Amniotic epithelial cell (primary cell): ENCODE measurements around the gene ADSL.

Source experiments
- DNase-seq: peaks from one replicate; pipeline ENCODE4 v3.0.0-alpha.2; 2010; ENCODE audit warnings: low read depth

Gene ADSL

DNA sequence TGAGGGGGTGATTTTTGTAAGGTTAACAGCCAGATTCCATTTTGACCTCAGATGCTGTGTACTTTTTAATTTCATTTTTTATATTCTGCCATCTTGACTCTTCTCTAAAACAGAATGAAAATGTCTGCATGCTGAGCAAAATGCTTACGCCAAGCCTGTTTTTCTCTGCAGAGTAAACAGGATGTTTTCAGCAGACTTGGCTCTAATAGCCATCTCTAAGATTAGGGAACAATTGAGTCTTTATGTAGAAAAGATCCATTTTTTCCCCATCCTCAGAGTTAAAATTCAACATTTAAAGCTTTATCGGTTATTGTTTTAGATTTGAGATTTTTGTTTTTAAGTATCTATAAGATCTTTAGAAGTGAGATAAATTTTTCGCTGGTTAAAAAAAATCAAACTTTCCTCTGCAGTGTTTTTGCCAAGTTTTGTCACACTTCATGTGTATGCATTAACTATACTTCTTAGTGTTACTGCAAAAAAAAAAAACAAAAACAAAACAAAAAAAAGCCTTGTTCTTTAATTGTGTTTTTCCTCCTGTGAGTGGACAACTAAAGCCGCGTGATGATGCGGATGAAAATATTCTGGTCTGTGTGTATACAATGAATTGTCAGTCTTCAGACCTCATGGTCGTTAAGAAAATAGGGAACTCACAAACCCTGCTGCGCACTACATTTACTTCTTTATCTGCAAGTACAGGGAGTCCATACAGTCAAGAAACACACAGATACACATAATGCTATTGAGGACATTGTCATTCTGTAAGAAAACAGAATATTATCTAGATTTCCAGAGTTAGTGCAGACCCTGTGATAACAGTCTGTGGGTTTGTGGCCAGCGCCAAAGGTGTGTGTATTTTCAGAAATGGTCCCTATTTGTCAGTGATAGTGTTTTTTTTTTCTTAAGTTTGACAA, 17.5 kb upstream of the ADSL start:
- DNase-seq, result no peak

GRCh38 chr22:40329466-40329865, 16.8 kb upstream of the ADSL start:
- no peak for DNase-seq

DNA sequence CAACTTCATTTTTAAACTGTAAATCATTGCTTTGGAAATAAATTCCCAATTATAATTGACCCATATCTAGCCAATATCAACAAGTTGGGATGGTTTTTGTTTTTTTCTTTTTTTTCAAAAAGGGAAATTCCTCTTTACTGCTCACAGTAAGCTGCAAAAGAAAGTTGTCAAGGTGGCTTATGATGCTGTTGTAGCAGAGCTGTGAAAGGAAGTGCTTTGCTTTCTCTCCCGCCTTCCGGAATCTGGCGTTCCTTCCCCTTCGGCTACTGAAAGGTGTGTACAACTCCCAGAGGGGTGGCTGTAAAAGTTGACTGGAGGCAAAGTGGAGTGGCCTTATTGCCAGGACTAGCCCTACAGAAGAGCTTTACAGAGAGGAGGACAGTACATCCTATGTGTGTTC, 16.2 kb upstream of the ADSL start:
- no peak for DNase-seq

DNA sequence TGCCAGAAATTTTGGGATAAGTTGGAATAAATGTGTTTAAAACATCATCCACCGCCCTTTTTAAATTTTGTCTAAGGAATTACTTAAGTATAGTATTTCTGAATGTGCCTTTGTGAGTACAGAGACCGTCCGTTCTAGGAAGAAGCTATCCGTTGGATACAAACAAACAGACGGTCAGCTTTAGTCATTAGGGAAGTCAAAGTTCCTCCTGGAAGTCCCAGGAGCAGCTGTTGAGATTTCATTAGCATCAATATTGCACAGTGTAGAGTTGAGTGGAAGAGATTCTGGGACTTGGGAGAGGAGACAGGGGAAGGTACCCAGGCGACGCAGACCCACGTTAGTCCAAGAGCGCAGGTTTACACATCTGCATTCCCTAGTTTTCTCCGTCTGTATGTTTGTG, 15.7 kb upstream of the ADSL start:
- DNase-seq, result no peak

DNA sequence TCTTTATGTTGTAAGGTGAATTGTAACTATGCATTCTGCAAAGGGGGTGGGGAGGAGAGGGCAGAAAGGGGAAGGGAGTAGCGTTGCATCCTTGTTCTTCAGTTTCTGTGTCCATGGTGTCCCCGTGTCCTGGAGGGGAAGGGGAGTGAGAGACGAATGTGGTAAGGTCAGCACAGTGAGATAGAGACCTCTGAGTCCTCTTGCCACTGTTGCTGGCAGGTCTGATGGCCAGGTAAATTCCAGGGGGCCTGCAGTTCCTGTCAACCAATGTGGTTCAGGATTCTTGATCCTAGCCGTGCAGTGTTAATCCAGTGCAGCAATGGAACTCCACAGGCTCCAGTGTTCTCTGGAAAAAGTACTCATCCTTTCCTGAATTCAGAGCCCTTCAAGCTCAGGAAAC, 14.6 kb upstream of the ADSL start:
- no peak for DNase-seq

- DNase-seq, result peak; percentile 88
Observed at GRCh38 chr22:40332319-40332781, 13.9 kb upstream of the ADSL start.

GRCh38 chr22:40334060-40334459, 12.2 kb upstream of the ADSL start:
- DNase-seq, result no peak

DNA sequence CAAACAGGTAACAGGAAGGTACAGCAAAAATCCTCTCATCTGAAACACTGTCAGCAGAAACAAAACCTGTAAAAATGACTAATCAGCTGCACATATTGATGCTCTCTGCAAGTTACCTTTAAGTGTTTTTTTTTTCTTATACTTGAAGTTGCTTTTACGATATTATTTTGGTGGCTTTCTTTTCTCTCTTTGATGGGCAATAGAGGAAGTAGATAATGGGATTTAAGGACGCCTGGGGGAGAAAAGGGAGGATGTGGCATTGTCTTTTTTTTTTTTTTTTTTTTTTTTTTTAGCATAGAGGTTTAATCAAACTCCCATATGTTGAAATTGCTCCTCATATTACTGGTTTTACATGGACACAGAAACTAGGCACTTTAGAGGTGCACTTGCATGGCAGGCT, 11.4 kb upstream of the ADSL start:
- DNase-seq, result no peak

GRCh38 chr22:40335358-40335757, 10.9 kb upstream of the ADSL start:
- no peak for DNase-seq

GRCh38 chr22:40340044-40340443, 6.3 kb upstream of the ADSL start:
- no peak for DNase-seq

- DNase-seq, result no peak
Observed at GRCh38 chr22:40341604-40342003, 4.7 kb upstream of the ADSL start.

DNA sequence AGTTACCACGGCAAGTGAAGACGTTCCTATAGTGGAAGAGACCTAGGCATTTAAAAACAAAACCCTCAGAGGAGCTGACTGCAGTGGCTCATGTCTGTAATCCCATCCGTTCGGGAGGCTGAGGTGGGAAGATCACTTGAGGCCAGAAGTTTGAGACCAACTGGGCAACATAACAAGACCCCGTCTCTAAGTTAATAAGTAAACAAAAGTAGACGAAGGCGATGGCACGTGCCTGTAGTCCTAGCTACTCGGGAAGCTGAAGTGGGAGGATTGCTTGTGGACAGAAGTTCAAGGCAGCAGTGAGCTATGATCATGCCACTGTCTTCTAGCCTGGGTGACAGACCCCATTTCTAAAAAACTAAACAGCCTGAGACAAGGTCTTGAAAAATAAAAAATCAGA, 3.8 kb upstream of the ADSL start:
- no peak for DNase-seq

DNA sequence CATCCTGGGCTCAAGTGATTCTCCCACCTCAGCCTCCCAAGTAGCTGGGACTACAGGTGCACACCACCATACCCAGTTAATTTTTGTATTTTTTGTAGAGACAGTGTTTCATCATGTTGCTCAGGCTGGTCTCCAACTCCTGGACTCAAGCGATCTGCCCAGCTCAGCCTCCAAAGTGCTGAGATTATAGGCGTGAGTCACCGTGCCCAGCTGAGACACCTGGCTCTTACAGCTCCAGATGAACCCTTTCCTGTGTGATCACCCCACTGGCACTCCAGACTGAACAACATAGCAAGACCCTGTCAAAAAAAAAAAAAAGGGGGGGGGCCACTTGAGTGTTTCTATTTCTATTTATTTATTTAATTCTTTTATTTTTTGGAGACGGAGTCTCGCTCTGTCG, 1.0 kb upstream of the ADSL start:
- DNase-seq, result peak; percentile 62

- DNase-seq, result no peak
Observed at GRCh38 chr22:40345815-40346184, 500 bp upstream of the ADSL start.

DNA sequence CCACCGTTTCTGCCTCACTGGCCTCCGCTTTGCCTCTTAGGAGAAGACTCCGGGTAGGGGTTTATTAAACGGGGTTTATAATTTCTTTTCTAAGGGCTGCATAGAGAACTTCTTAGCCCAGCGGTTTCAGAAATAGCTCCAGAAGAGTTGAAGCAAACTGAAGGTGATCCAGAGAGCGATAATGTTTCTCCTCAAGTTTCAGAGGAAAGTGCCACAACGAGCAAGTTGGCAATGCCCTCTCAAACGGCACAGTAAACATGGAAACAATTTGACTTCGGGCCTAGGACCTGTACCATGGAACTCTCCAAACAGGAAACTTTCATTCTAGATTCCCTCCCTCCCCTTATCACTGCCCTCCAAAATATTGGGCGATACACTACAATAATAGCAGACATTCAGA, 1.0 kb downstream of the ADSL start:
- no peak for DNase-seq

DNA sequence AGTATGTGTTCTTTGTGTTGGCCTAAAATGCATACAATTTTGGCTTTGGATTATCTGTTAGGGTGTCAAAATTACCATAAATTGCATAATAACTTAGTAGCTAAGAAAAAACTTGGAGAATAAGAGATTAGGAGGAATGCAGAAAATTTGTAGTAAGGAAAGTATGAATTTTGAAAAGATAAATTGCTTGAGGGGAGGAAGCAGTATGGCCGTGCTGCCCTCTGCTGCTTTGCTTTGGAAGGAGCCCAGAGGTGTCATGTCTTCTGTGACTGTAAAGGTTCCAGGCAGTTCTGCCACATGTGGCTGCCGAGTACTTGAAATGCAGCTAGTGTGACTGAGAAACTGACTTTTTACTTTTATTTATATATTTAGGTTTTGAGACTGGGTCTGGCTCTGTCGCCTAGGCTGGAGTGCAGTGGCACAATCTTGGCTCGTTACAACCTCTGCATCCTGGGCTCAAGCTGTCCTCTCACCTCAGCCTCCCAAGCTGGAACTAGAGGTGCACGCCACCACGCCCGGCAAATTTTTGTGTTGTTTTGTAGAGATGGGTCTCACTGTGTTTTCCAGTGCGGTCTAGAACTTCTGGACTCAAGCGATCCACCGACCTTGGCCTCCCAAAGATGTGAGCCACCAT, 1.8 kb downstream of the ADSL start:
- peak; percentile 56 for DNase-seq

DNA sequence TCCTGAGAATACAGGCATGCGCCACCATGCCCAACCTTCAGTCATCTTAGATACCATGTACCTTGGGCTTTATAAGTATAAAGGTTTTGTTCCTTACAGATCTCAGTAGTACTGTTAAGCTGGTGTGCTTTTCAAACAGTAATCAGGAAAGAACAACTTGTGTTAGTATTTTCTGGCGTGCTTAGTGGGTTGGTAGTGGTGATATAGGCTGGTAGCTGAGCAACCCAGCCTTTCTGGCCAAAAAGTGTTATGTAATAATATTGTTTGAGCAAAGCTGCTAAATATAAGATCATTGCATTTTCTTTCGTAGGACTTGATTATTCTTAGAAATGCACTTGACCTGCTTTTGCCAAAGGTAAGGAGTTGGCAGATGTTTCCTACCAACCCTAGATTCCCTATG, 6.5 kb downstream of the ADSL start:
- DNase-seq, result no peak

GRCh38 chr22:40361100-40361499, 14.8 kb downstream of the ADSL start:
- no peak for DNase-seq

DNA sequence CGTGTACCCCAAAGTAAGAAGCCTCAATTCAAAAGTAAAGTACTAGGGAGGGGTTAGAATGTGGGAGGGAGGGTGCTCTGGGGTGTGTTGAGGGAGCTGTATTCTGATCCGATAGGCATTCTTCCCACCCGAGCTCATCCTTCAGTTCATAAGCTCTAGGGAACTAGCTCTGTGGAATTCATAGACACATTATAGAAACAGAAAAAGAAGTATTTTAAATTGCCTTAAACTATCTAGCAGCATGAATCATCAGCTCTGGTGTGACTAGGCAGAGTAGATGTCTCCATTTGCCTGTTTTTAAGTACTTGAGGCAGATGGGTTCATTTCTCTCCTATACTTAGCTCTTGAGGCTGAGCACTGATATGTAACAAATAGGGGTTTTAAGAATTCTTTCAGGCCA, 16.8 kb downstream of the ADSL start:
- DNase-seq, result peak; percentile 27

GRCh38 chr22:40364431-40364830, 18.1 kb downstream of the ADSL start:
- DNase-seq, result no peak

- no peak for DNase-seq
Observed at GRCh38 chr22:40366068-40366467, 19.8 kb downstream of the ADSL start.

DNA sequence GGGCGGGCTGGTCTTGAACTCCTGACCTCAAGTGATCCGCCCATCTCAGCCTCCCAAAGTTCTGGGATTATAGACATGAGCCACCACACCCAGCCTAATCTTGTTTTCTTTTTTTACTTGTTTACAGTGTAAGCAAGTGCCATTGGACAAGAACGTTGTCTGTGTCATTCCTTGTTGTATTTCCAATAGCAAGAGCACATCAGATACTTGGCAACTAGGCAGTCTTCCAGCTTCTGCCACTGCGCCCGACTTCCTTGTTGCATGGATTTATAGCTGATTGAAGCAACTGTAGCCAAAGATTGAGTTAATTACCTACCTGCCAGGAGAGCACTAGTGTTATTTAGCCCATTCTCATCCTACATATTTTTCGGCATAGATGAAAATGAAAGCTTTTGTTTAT, 21.0 kb downstream of the ADSL start:
- no peak for DNase-seq

- DNase-seq, result no peak
Observed at GRCh38 chr22:40368016-40368415, 21.7 kb downstream of the ADSL start.

DNA sequence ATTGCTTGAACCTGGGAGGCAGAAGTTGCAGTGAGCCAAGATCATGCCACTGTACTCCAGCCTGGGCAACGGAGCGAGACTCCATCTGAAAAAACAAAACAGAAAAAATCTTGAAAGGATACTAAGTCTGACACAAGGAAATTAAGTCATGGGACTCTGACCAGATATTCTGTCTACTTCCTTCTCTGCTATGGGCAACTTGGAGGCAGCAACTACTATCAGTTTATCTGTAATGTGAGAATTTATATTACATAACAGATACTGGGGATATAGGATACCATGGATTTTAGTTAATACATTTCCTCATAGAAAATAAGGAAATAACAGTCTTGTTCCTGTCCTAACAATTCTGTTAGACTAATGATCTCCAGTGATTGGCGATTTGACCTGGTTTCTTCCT, 22.5 kb downstream of the ADSL start:
- no peak for DNase-seq
